ENCODE results near the gene DSE.
A peak's percentile ranks its signal among the peaks of the same experiment; 100 is the strongest.

DSE gene

DNA sequence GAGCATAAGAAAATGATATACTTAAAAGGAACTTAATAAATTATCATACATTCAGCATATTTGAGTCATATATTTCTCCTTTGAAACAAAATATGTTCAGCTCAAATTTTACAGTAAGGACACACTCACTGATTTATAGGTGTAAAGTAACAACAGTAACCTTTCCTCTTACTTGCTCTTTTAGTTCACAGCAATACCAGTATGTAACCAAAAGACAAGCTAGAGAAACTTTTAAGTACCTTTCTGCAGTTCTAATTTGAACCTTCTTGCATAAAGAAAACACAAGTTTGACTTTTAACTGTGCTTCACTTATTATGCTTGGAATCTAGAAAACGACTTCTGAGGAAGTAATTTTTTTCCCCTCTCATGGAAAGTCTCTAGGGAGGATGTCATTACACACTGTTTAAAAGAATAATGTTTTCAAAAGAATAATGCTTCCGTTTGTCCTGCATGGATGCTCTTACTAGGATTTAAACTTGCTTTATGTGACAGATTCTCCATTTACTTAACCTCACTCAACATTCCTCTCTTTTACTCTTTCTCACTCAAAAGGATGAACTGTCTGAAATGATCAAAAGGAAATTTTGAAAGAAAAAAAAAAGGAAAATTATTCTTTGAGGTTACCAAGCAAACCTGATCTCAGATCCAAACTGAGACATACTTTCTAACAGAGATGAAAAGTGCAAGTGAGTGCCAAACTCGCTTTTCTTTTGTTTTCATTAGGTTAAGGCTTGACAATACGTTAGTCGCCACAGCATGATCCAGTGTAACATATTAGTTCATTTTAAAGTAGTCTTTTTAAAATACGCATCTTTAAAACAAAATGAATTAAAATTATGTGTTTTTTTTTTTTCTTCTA lies 68.1 kb downstream of the DSE start:
- peak overlapping the region; percentile 99 for H3K27ac Mint-ChIP-seq
- no peaks in the 10 kb centered on the region for H3K9me3 Mint-ChIP-seq
- peak overlapping the region; percentile 74 for H3K4me3 Mint-ChIP-seq
- peaks cover 19% of the 10 kb centered on the region for H3K36me3 Mint-ChIP-seq (ENCODE audit: low read depth)
- peaks cover 70% of the 10 kb centered on the region for H3K4me1 Mint-ChIP-seq
- no peaks in the 10 kb centered on the region for H3K27me3 Mint-ChIP-seq (ENCODE audit: low read depth, poor library complexity)
- TF ChIP-seq, protein P1, sequence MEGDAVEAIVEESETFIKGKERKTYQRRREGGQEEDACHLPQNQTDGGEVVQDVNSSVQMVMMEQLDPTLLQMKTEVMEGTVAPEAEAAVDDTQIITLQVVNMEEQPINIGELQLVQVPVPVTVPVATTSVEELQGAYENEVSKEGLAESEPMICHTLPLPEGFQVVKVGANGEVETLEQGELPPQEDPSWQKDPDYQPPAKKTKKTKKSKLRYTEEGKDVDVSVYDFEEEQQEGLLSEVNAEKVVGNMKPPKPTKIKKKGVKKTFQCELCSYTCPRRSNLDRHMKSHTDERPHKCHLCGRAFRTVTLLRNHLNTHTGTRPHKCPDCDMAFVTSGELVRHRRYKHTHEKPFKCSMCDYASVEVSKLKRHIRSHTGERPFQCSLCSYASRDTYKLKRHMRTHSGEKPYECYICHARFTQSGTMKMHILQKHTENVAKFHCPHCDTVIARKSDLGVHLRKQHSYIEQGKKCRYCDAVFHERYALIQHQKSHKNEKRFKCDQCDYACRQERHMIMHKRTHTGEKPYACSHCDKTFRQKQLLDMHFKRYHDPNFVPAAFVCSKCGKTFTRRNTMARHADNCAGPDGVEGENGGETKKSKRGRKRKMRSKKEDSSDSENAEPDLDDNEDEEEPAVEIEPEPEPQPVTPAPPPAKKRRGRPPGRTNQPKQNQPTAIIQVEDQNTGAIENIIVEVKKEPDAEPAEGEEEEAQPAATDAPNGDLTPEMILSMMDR (IDR thresholded peaks at IDR 0.05): no peak
- no peak for DNase-seq

DNA sequence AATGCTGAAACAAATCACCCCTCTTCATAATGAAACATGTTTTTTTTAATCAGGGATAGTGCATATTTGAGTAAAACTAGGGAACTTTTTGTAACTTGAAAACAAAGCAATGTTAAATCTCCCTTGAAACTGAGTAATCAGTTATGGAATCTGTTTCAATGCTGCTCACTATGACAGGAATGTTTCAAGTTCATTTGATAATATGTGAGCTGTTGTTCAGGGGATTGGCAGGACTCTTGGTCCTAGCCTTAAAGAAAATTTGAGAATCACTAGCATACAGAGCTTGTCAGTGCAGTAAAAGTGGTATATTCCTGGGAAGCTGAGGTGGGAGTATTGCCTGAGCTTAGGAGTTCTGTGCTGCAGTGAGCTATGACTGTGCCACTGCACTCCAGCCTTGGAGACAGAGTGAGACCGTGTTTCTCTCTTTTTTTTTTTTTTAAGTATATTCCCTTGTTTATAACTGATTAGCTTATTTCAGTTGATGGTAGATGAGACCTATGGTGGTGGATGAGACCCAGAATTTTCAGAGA lies 68.8 kb downstream of the DSE start:
- Mint-ChIP-seq H3K36me3 (ENCODE audit: low read depth) (peaks cover 19% of the 10 kb centered on the region), H3K9me3 (no peaks in the 10 kb centered on the region), H3K4me3 (peak overlapping the region; percentile 49), H3K27ac (peak overlapping the region; percentile 99), H3K27me3 (ENCODE audit: low read depth, poor library complexity) (no peaks in the 10 kb centered on the region), H3K4me1 (peaks cover 70% of the 10 kb centered on the region)
- no peak for DNase-seq
- TF ChIP-seq, protein P1 (IDR thresholded peaks at IDR 0.05): no peak

DNA sequence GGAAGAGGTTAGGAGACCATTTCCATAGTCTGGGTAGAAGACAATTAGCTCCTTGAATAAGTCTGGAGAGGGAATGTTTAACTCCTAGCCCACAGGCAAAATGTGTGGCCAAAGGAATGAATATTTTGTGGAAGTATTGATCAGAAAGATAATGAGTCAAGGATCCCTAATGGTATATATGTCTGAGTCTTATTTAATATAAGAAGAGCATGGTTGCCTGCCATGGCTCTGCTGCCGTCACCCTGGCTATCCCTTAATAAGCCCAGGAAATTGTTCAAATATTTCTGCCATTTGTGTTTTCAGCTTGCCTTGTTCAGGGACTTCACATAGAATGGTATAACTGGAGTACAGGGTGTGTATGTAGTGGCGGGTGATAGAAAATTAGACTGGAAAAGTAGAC lies 72.4 kb downstream of the DSE start:
- Mint-ChIP-seq H3K4me3 (no peak overlapping the region), H3K36me3 (ENCODE audit: low read depth) (no peaks in the 10 kb centered on the region), H3K27ac (no peak overlapping the region), H3K27me3 (ENCODE audit: low read depth, poor library complexity) (no peaks in the 10 kb centered on the region), H3K9me3 (no peaks in the 10 kb centered on the region), H3K4me1 (peaks cover 52% of the 10 kb centered on the region)
- TF ChIP-seq, protein P1 (IDR thresholded peaks at IDR 0.05): no peak
- DNase-seq: no peak

- TF ChIP-seq, protein P1 (IDR thresholded peaks at IDR 0.05): peak; percentile 45
- Mint-ChIP-seq H3K4me1 (peaks cover 42% of the 10 kb centered on the region), H3K27me3 (ENCODE audit: low read depth, poor library complexity) (no peaks in the 10 kb centered on the region), H3K36me3 (ENCODE audit: low read depth) (no peaks in the 10 kb centered on the region), H3K9me3 (no peaks in the 10 kb centered on the region), H3K27ac (no peak overlapping the region), H3K4me3 (no peak overlapping the region)
- no peak for DNase-seq
Observed at GRCh38 chr6:116444092-116444491, 73.3 kb downstream of the DSE start.

DNA sequence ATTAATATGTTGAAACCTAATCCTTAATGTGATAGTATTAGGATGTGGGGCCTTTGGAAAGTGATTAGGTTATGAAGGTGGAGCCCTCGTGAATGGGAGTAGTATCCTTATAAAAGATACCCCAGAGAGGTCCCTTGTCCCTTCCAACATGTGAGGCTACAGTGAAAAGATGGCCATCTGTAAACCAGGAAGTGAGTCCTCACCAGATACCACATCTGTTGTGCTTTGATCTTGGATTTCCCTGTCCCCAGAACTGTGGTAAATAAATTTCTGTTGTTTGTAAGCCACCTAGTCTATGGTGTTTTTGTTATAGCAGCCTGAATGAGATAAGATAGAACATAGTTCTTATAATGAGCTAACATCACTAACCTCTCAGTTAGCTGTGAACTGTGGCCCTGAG lies 73.8 kb downstream of the DSE start:
- Mint-ChIP-seq H3K36me3 (ENCODE audit: low read depth) (no peaks in the 10 kb centered on the region), H3K9me3 (no peaks in the 10 kb centered on the region), H3K27me3 (ENCODE audit: low read depth, poor library complexity) (no peaks in the 10 kb centered on the region), H3K4me1 (peaks cover 37% of the 10 kb centered on the region), H3K27ac (no peak overlapping the region), H3K4me3 (no peak overlapping the region)
- DNase-seq: no peak
- TF ChIP-seq, protein P1 (IDR thresholded peaks at IDR 0.05): no peak

GRCh38 chr6:116445102-116445501 lies 74.4 kb downstream of the DSE start:
- Mint-ChIP-seq H3K9me3 (no peaks in the 10 kb centered on the region), H3K4me3 (no peak overlapping the region), H3K27me3 (ENCODE audit: low read depth, poor library complexity) (no peaks in the 10 kb centered on the region), H3K27ac (no peak overlapping the region), H3K4me1 (peaks cover 34% of the 10 kb centered on the region), H3K36me3 (ENCODE audit: low read depth) (no peaks in the 10 kb centered on the region)
- TF ChIP-seq, protein P1 (IDR thresholded peaks at IDR 0.05): no peak
- no peak for DNase-seq
